ENCODE results near the gene SMIM34. TPM values are rescaled to one million over a fixed set of nuclear protein-coding genes. Genes with fewer than 3 reads are reported as not detected.
"Not testable (repeated sequence)": the region's sequence is repeated elsewhere in the genome, so short reads cannot be mapped to it uniquely, and the experiment has no call there.

The SMIM34 gene, protein sequence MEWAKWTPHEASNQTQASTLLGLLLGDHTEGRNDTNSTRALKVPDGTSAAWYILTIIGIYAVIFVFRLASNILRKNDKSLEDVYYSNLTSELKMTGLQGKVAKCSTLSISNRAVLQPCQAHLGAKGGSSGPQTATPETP
- not detected in 2 replicates for total RNA-seq (2014; rRNA removed; shearing (Covaris generic))

- H3K27me3 ChIP-seq; DNase-seq; H3K4me3 ChIP-seq; H3K36me3 ChIP-seq; H3K9me3 ChIP-seq (replicated peaks); H3K4me1 ChIP-seq; H3K27ac ChIP-seq: not testable (repeated sequence)
Measured at GRCh38 chr21:34423805-34424204, at the start of gene SMIM34. Gene SMIM34, minus strand, starts transcription at chr21:34423951. Its CDS starts 112 bp downstream, at chr21:34423839.

- not testable (repeated sequence) for H3K4me3 ChIP-seq; DNase-seq; H3K4me1 ChIP-seq; H3K27me3 ChIP-seq; H3K36me3 ChIP-seq; H3K9me3 ChIP-seq (replicated peaks); H3K27ac ChIP-seq
Measured at GRCh38 chr21:34467333-34467732, 43.6 kb upstream of the SMIM34 start.

DNA sequence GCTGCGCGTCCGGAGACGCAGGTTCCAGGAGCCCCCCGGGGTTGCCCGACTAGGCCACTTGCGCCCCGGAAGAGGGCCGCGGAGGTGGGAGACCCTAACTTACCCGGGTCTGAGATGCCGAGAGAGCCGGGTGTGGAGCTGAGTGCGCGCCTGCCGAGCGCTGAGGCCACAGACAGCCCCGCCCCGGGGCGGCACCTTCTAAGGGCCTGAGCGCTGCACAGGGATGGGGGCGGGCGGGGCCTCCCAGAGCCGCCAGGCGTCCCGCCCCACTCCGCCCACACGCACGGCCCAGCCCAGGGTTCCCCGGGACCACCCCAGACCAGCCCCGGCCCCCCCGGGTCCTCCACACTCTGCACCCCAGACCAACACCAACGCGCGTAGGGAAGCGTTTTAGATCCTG lies 35.7 kb upstream of the SMIM34 start:
- H3K27me3 ChIP-seq; H3K36me3 ChIP-seq; DNase-seq; H3K27ac ChIP-seq; H3K9me3 ChIP-seq (replicated peaks); H3K4me1 ChIP-seq; H3K4me3 ChIP-seq: not testable (repeated sequence)

DNA sequence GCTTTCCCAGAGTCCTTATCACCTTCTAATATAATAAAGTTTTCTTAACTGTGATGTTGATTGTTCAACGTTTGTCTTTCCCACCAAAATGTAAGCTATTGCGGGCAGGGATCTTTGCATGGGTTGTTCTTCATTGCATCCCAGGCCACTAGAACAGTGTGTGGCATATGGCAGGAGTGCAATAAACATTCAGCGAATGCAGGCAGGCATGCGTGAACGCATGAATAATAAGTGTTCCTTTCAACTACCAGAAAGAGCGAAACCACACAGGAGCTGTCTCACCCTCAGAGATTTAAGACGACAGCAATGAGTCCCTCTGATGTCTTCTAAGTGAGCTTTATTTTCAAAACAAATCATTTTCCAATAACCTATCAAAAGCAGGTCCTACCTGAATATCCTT lies 34.5 kb upstream of the SMIM34 start:
- DNase-seq; H3K9me3 ChIP-seq (replicated peaks); H3K4me1 ChIP-seq; H3K27ac ChIP-seq; H3K36me3 ChIP-seq; H3K27me3 ChIP-seq; H3K4me3 ChIP-seq: not testable (repeated sequence)

GRCh38 chr21:34456180-34456579 lies 32.4 kb upstream of the SMIM34 start:
- H3K27me3 ChIP-seq; H3K4me3 ChIP-seq; H3K4me1 ChIP-seq; DNase-seq; H3K36me3 ChIP-seq; H3K9me3 ChIP-seq (replicated peaks); H3K27ac ChIP-seq: not testable (repeated sequence)

DNA sequence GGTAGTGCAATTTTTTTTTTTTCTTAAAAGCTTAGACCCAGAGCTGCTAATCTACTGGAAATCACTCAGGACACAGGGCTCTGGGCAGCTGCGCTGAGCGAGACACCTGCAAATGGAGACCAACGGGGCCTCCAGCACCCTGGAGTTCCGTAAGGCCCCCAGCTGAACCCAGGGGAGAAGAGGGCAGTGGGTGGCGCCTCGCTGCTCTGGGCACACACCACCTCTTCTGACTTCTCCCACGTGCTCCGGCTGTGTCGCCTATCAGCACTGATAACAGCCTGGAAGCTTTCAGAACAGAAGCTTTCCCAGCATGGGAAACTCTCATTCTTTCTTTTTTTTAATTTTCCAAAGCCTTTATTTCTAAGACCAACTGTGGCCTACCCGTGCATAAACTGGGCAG lies 31.9 kb upstream of the SMIM34 start:
- not testable (repeated sequence) for H3K9me3 ChIP-seq (replicated peaks); H3K27ac ChIP-seq; H3K36me3 ChIP-seq; DNase-seq; H3K27me3 ChIP-seq; H3K4me1 ChIP-seq; H3K4me3 ChIP-seq

DNA sequence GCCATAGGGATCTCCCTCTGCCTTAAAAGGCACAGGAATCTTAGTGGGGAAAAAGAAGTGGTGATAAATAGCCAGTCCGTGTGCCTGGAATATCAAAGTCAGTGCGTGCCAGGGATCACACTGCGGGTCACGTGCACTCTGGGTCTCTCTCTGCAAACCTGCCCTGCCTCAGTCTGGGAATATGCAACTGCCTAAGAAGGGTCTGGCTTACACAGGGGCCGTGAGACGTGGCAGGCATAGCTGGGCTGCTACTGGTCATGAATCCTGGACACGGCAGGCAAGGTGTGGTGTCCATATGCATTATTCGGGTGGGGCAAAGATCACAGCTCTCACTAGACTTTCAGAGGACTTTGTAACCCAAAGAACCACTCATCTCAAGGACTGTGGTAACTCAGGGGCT lies 23.3 kb upstream of the SMIM34 start:
- not testable (repeated sequence) for DNase-seq; H3K27me3 ChIP-seq; H3K4me3 ChIP-seq; H3K4me1 ChIP-seq; H3K9me3 ChIP-seq (replicated peaks); H3K27ac ChIP-seq; H3K36me3 ChIP-seq

GRCh38 chr21:34443486-34443885 lies 19.7 kb upstream of the SMIM34 start:
- H3K36me3 ChIP-seq; H3K9me3 ChIP-seq (replicated peaks): not testable (repeated sequence)

DNA sequence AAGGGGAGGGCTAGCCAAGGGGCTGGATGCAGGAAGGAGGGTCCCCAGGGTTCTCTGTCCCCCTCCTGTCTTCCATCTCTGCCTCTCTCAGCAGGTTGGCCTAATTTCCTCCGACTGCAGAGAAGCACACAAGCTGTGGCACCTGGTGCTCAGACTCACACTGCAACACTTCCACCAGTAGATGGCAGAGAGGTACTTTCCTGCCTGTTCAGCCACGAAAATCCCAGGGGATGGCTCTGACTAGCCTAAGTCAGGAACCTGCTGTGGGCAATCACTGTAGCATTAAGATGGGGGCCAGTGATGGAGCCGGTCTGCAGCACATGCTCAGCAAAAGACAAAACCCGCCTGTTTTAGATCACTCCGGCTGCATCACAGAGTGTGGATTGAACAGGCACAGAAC lies 6.0 kb upstream of the SMIM34 start:
- H3K36me3 ChIP-seq; H3K4me3 ChIP-seq; H3K4me1 ChIP-seq; DNase-seq; H3K27me3 ChIP-seq; H3K27ac ChIP-seq; H3K9me3 ChIP-seq (replicated peaks): not testable (repeated sequence)

More at GRCh38 chr21:34443486-34443885, 19.7 kb upstream of the SMIM34 start:
- not testable (repeated sequence) for DNase-seq, H3K27ac ChIP-seq, H3K27me3 ChIP-seq, H3K4me3 ChIP-seq, H3K4me1 ChIP-seq

DNA sequence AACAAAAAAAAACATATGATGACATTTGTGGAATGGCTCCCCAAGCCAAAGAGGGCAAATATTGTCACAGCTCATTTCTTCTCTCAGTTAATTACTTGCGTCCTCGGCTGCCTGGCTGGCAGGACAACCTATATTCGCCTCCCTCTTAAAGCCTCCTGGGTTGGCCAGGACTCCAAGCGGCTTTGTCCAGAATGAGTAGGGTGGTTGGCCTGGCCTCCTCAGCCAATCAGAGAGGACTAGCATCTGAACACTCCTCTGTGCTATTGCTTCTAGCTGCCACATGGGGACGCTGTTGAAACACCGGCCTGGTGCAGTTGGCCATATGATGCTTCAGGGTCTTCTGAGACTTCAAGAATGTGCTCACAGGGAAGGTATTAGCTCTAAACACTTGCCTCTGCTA lies 4.7 kb upstream of the SMIM34 start:
- H3K4me1 ChIP-seq; H3K36me3 ChIP-seq; DNase-seq; H3K4me3 ChIP-seq; H3K27ac ChIP-seq; H3K27me3 ChIP-seq; H3K9me3 ChIP-seq (replicated peaks): not testable (repeated sequence)

GRCh38 chr21:34427339-34427738 lies 3.6 kb upstream of the SMIM34 start:
- not testable (repeated sequence) for H3K4me3 ChIP-seq; H3K27me3 ChIP-seq; H3K36me3 ChIP-seq; H3K9me3 ChIP-seq (replicated peaks); H3K27ac ChIP-seq; DNase-seq; H3K4me1 ChIP-seq

DNA sequence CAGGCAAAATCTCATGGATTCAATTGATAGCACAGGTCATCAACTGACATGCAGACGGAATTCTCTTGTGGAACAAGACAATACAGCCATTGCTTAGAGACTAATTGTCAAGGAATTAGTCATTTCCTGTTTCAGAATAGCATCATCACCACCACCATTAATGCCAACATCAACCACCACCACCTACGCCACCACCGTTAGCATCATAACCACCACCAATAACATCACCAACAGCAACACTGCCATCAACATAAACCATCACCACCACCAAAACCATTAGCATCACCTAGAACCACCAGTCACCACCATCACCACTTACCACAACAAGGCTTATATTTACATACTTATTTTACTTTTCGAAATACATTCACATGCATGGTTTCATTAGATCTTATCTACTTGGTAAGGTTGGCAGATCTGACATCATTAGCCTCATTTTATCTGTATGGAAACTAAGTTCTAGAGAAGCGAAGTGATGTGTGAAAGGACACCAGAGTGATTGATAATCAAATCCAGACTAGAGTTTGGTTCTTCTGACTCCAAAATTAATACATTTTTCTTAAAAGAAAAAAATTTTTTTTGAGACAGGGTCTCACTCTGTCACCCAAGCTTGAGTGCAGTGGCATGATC lies 6.2 kb downstream of the SMIM34 start:
- H3K9me3 ChIP-seq (replicated peaks); DNase-seq; H3K4me1 ChIP-seq; H3K27me3 ChIP-seq; H3K4me3 ChIP-seq; H3K36me3 ChIP-seq; H3K27ac ChIP-seq: not testable (repeated sequence)

- DNase-seq; H3K4me1 ChIP-seq; H3K27me3 ChIP-seq; H3K36me3 ChIP-seq; H3K27ac ChIP-seq; H3K4me3 ChIP-seq; H3K9me3 ChIP-seq (replicated peaks): not testable (repeated sequence)
Measured at GRCh38 chr21:34407294-34407693, 16.5 kb downstream of the SMIM34 start.

GRCh38 chr21:34406676-34407075 lies 17.1 kb downstream of the SMIM34 start:
- not testable (repeated sequence) for H3K4me3 ChIP-seq; H3K27ac ChIP-seq; H3K27me3 ChIP-seq; H3K36me3 ChIP-seq; H3K4me1 ChIP-seq; H3K9me3 ChIP-seq (replicated peaks); DNase-seq

DNA sequence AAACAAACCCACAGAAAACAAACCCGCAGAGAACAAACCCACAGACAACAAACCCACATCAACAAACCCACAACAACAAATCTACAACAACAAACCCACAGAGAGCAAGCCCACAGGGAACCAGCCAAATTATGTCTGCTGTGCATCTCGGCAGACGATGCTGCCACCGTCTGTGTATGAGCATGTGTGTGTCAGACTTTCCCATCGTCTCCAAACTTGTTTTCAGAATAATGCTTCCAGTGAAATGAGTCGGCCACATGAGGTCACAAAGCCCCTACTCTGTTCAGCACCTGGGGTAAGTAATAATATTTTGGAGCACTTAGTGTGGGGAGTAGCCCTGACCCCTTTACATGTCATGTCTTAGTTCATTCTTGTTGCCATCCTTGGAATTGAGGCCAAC lies 17.6 kb downstream of the SMIM34 start:
- not testable (repeated sequence) for H3K27me3 ChIP-seq; H3K9me3 ChIP-seq (replicated peaks); DNase-seq; H3K27ac ChIP-seq; H3K4me1 ChIP-seq; H3K4me3 ChIP-seq; H3K36me3 ChIP-seq

DNA sequence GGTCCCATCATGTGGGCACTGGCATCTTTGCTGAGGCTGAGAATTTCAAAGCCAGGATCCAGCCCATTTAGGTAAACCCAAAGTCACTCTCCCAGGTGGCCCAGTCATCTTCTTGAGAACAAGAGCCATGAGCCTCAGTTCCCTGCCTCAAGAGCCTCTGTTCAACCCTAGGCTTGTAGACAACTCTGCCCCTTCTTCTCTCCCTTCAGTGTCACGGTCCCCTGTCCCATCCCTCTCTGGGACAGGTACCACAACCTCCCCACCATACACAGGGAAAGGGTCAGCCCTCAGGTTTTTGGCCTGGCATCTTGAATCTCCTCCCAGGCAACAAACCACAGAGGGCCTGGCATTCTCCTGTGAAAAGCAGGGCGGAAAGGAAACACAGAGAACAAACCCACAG lies 18.1 kb downstream of the SMIM34 start:
- H3K9me3 ChIP-seq (replicated peaks); H3K4me3 ChIP-seq; H3K36me3 ChIP-seq; H3K27ac ChIP-seq; DNase-seq; H3K4me1 ChIP-seq; H3K27me3 ChIP-seq: not testable (repeated sequence)
